HG02623 (cell line): ENCODE results near the gene UNCX.

Source experiments
- ATAC-seq: cut with Tn5 transposase; IDR thresholded peaks from one replicate; pipeline ENCODE4 v1.9.1; 2021; ENCODE audit warnings: moderate library complexity; ENCODE audit not compliant: unreplicated experiment

UNCX gene

DNA sequence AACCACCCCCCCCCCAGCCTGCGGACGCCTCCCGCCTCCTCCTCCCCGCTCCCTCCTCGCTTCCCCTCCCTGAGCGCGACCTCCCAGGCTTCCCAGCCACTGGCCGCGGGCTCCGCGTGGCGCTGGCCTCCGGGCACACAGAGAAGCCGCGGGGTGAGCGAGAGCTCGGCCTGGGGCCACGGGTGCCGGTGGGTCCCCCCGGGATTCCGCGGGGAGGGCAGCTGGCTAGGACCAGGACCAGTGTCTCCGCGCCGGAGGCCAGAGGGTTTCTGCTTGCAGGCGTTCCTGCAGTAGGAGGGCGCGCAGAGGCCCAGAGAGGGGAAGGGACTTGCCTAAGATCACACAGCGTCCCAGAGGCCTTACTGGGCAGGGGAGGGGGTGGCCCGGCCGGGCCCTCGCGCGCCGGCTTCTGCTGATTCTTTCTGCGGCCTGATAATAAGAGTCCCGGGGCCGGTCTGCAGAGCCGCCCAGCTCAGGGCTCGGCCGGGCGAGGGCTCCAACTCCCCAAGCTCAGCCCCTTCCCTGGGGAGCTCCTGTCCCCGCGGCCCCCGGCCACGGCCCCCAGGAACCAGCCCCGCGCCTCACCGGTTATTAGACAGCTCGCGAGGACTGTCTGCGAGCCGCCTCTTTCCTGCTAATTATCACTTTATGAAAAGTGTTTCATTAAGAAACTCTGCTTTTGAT is 10.1 kb downstream of the UNCX start:
- ATAC-seq = no peak

DNA sequence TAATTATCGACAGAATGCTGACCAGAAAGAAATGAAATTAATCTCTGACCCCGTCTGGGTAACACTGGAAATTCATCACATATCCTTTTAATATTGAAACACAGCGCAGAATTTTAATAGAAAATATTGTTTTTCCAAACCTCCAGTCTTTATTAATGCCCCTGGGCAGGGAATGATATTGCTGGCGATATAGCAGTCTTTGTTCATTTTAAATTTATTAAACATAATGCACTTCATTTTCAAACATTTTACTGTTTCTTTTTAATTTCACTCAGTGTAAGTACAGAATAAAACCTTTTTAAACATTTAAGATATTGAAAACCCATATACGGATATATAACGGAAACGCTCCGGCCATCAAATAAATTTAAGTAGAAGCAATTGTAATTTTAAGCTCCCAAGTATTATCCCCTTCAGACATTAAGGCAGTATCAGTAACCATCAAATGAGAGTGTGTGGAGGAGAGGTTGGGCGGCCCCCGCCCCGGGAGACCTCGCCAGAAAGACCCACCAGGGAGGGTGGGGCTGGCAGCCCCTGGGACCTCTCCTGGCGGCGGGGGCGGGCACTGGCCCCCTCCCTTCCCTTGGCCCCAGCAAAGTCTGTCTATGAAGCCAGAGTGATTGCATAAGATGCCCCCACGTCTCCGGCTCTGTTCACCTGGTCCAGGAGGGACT is 10.8 kb downstream of the UNCX start:
- no peak for ATAC-seq

DNA sequence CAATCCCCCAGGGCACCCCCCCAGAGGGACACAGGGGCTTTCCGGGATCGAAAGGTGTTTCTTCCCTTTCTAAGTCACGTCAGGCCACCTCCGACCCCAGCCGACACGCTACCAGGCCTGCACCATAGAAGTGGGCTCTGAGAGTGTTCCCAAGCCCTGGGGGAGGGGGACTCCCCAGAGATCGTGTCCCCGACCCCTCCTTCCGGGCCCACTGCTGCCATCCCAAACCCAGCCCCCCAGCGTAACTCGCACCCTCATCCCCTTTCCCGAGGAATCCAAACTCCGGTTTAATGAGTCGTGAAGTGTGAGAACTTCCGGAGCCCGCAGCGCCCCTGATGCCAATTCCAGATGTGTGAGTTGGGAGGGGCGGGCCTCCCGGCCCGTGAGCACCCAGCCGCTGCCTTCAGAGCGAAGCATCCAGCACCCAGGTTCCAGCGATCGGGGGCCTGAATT is 11.3 kb downstream of the UNCX start:
- ATAC-seq = no peak

DNA sequence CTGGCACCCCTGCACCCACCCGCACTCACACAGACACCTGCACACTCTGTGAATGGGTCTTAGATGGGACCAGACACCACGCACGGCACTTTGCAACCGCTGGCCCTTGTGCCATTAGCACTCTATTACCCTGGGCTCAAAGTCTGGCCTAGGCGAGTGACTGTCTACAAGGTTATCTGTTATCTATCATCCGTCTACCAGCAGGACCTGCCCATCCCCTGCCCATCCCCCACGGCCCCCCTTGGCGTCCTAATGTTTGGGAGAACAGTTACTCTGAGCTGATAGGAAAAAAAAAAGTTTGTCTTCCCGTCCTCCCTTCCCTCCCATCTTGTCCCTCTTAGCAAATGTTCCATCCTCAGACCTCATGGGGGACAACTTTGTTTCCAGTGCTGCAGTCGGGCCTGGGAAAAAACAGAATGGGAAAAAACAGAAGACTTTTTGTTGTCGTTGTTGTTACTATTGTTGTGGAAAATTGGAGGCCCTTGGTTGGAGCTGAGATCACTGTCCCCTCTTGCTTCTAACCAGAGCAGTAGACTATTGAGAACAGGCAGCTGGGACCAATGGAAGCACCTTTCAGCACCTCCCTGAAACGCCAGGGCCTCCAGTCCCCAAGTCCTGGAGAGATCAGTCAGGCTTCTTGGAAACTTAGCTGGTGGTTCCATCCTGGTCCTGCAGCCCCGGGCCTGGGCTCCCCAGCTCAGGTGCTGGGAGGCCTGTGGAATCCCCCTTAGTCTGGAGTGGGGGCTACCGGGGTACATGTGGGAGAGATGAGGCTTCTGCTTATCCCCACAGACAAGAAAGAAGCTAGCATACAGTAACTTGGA is 12.2 kb downstream of the UNCX start:
- ATAC-seq = no peak

DNA sequence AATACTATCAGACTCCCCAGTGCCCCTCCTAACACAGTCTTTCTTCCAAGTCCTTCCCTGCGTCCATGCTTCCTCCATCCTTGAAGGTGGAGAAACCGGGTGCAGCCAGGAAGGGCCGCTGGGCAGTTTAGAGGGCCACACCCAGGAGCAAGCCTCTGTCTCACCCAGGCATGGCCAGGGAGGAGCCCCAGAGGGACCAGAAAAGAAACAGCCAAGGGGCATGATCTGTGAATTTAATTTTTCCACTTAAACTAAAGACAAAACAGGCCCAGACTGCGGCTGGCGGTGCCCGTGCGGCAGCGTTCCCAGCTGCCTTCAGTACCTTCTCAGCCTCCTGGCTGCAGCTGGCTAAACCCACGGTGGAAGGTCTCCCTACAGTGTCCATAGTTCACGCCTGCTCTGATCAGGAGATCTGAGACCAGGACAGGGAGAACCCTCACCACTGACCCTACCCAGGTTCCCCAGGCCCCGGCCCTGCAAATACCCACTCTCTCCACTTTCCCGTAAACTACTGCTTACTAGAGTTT is 12.9 kb downstream of the UNCX start:
- no peak for ATAC-seq

DNA sequence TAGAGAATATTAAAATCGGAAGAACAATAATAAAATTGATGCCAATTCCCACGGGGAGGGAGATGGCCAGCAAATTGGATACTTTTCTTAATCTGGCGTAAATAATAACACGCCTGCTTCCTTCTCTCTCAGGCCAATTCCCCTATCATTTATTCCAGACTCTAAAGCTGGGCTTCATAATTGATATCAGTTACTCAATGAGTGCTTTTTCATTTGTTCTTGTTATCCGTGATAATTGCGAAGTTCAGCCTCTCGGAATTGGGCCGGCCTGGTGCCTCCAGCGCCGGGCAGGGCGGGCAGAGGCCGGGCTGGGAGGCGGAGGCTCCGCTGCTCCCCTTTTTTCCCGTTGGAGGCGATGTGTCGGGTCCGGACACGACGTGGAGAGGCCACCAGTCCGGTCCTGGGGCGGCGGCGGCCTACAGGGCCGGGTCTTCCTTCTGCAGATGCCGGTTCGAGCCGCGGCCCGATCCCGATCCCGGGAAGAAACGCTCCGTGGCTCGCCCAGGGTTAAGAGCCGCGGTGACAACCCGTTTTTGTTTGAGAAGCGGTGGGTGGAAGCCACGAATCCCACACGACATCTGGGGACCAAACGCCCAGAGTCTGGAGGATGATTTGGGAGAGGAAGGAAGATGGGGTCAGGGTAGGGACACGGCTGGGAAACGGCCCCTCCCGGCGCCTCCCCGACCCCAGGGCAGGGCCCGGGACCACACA is 13.6 kb downstream of the UNCX start:
- no peak for ATAC-seq

DNA sequence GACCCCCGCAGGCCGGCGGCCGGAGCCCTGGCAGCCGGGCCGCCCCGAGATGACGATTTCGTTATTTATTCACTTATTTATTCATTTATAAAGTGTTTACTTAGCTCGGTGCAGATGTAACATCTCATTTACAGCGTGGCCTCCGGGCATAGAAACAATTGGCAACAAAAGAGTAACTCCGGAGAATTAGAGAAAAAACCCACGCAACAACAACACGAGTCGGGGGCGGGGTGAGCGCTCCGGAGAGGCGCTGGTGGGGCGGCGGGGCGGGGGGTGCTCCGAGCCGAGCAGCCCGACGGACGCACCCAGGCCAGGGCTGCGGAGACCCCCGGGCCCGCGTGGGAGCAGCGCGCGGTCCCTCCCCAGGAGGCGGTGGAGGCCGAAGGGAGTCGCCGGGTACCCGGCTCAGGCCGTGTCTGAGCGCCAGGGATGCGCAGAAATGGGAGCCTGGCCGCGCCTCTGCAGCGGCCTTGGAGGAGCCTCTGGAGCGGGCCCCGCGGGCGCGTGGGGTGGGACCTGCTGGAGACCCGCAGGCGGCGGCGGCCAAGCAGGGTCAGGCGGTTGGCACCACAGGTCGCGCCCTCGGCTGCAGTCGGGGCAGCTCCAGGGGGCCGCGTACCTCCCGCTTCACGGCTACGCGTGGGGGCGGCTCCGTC is 14.3 kb downstream of the UNCX start:
- ATAC-seq = no peak

DNA sequence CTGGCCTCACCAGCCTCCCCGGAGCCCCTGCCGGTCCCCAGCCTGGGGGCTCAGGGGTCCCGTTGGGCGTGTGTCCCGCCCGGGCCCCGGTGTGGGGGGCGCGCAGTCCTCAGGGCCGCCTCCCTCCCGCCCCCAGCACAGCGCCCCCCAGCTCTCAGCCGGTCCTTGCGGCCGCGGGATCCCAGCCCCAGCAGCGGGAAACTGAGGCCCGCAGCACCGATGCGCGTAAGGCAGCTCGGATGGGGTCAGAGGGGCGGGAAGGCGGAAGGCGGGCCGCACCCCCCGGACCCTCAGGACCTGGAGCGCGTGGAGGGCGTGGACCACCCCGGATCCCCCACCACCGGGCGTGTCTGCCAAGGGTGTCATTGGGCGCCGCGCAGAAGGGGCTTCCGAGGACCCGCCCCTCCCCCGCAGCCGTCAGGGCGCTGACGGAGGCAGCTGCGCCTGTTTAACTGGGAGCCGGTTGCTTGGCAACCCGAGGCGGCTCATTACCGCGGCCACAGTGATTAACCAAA is 14.9 kb downstream of the UNCX start:
- ATAC-seq = no peak

DNA sequence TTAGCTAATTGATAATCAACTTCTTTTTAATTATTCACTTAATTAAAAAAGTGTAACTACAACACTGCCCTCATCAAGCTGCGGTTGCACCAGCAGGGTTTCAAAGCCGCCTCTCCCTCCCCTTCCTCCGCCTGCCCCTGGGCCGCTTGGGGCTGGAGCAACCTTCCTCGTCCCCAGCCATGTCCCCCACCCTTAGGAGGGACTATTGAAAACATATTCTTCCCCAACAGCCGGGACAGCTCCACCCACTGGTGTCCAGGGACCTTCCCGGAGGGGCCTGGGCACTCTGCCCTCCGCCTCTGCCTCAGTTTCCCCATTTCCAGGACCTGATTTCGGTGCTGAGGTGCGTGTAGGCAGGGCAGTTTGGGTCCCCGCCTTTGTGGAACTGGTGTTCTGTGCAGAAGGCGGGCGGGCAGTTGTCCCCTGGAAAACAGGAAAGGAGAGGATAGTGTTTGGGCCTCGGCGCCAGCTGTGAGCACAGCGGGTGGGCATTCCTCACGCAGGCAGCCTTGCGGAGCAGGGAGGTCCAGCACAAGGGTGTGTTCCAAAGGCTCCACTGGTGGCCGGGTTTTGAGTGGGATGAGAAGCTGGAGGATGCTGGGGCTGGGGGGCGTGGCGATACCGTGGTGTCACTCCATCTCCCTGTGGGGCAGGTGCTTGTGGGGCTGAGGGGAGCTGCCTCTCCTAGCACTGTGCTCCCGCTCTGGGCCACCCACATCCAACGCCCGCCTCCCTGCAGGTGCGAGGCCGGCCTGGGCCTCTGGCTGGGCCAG is 15.7 kb downstream of the UNCX start:
- ATAC-seq = no peak

DNA sequence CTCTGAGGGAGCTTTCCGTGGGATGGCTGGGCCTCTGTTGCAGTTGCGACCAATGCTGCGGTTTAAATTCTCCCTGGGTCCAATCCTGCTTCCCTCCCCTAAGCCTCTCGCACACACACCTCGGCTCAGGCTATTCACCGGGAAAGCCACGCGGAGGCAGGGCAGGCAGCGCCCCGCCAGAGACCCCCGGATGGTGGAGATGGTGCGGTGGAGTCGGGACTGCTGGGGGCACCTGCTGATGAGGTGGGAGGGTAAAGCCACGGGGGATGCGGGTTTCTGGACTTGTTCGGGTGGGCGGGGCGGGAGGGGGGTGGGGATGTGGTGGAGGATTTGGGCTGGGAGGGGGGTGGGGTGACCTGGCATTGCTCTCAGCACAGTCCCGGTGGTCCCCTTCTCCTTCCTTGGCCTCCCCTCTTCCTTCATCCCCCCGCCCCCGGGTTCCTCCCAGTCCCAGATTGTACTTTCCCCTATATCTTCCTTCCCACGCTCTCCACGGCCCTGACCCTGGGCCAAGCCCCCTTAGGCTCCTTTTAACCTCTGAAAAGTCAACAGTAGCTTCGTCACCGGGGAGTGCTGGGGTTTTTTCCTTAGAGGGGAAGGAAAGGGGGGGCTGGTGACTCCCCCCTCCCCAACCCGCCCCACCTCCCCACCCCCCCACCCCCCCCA is 16.4 kb downstream of the UNCX start:
- ATAC-seq = no peak

DNA sequence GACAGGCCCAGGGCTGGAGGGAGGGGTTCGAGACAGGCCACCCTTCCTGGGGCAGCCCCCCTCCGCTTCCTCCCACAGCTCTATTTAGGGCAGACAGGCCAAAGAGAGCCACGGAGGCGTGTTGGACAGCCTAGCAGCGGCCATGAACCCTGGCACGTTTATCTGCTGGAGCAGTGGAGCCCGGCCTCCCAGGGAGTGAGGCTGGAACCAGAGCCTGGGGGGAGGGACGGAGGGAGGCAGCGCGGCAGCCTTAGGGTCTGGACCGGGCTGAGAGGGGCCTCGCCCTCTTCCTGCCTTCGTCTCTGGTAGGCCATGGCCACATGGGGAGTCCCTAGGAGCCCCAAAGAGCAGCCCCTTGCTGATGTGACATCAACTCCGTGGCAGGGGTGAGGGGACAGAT is 17.1 kb downstream of the UNCX start:
- ATAC-seq = no peak

DNA sequence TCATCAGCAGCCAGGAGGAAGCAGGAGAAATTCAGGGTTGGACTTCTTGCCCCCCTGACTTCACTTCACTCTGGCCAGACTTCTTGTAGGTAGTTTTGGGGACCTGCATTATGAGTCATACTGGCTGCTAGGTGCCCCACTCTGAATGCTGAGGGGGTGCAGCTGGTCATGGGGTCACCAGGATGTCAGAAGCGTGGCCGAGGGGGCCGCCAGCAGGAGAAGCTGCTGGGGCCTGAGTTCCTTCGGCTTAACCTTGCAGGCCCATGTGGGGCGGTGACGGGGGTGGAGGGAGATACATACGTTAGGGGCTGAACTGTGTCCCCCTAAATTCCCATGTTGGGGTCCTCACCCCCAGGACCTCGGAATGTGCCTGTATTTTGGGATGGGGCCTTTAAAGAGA is 18.2 kb downstream of the UNCX start:
- ATAC-seq = no peak

DNA sequence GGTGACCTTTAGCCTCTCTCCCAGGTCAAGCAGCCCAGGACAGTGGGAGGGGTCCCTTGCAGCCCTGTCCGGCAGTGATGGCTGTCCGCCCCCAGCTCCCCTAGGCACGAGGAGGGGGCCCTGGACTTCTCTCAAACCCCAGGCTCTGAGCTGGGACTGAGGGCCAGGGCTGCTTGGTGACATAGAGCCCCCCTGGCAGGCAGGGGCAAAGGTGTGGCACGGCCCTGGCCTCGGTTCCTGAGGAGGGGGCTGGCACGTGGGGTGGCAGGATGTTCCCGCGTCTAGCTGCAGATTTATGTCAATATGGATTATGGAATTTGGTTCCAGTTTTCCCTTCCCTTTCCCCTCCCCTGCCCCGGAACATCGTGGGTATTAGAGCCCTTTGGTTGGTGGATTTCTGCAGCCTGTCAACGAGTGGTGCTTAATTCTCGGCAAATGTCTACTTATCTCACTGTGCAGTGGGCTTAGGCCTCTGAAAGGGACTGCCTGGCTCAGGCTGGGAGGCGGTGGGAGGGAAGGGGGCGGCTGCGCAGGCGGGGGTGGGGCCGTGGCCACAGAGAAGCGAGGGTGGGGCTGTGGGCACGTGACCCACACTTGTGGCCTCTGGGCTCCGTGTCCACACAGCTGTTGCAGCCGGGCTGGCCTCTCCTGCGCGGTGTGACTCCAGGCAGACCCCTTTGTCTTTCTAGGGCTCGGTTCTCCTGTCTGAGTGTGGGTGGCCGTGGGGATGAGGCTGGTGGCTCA is 19.3 kb downstream of the UNCX start:
- ATAC-seq = no peak

DNA sequence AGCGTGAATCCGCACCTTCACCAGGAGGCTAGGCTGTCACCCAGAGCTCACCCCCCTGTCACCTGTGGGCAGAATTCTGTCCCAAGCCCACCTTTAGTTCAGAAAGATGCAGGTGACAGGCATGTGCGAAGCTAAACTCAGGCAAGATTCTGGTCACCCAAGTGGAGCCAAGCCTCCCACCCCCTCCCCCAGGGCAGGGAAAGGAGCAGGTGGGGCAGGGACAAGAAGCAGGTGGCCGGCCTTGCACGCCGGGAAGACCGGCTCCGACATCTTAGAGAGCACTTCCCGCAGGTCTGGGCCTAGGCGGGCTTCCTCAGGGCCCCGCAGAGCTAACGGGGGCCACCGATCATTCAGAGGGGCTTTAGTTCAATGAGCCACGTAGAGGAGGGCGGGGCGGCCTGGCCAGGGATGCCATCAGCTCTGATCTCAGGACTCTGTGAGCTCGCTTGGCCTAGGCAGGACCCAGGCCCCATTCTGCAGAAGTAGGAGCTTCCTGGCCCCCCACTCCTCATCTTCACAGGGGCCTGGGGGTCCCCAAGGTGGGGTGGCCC is 19.9 kb downstream of the UNCX start:
- ATAC-seq = no peak

DNA sequence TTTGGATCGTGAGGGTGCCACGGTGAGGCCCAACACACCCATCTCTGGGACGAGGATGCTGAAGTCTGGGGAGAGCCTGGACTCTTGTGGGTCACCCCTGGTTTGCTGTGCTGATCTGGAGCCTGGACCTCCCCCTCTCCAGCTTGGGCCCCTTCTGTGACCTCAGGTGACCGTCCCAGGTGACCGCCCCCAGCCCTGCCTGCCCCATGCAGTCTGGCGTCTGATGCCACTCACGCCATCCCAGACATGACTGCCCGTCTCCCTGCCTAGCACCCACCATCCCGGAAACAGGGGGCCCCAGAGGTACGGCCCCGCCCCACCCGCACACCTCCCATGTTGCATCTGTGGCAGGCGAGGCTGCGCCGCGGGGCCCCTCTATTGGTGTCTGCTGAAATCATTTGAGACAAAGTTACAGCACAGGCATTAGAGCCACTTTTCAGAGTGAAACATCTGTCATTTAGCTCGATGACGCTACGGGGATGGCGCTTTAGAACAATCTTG is 21.1 kb downstream of the UNCX start:
- no peak for ATAC-seq

DNA sequence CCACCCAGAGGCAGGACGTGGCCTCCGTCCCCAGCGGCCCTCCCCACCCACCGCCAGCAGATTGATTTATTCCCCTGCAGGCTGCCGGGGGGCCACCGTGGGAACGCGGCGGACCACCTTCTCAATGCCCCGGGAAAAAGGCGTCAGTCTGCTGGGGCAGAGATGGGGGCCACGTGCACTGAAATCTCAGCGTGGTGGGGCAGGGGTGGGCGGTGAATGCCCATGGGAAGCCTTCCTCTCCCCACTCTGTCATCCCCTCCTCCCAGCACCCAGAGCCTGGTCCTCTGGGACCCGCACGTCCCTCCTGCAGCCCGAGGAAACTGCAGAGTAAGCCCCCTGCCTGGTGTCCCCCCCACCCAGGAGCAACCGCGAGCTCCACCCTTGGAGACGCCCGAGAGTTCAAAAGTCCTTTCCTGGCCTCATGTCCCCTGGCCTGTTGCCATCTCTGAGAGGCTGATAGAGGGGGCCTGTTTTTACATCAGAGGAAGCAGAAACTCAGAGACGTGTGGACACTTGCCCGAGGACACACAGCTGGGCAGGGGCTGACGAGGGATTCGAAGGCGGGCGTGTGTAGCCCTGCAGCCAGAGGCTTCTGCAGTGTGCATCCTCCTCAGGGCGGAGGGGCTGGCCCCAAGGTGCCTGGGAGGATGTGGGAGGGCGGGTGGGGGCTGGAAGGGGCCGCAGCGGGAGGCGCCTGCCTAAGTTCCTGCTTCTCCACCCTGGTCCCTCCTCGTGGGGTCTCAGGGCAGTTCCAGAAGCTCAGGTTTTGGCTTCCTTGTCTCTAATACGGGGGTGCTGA is 21.8 kb downstream of the UNCX start:
- ATAC-seq = no peak
